NT2/D1 (cell line): Measurements from ENCODE around the gene LRFN5.

Source experiments
- SUZ12 ChIP-seq: IDR thresholded peaks from 2 replicates; pipeline ENCODE4 v1.6.1; 2011; ENCODE audit not compliant: insufficient read length, insufficient read depth; ENCODE audit errors: extremely low read depth
- YY1 ChIP-seq: IDR thresholded peaks from 2 replicates; pipeline ENCODE4 v1.6.1; 2011; ENCODE audit not compliant: insufficient read length, insufficient read depth
- ZNF274 ChIP-seq: IDR thresholded peaks from 2 replicates; pipeline ENCODE4 v1.6.1; 2011; ENCODE audit warnings: mild to moderate bottlenecking, low read depth, low read length

DNA sequence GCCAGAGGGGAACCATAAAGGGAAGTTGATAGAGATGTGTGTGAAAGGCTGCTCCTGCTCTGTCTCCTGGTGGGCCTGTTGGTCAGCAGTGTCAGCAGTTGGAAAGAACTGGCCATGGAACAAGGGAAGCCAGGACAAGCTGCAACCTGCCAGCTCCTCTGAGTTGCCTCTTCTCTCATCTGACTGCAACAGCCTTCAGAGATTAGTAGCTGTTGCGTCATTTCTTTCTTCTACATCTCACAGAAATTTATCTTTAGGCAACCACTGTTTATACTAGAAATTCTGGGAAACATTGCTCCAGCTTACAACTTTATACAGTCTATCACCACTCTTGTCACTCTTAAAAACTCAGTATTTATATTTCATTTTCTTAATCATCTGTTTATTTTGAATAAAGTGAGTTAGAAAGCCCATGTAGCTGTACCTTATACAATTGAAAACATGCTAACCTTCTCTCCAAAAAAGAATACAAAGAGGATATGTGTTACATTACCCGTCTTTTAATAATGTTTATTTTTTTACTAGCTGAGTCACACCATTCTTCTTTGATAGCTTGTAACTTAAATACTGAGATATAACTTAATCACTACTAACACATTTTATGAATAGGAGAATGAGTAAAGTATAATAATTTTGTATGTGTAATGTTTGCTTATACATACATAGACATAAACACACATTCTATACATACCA, 224.2 kb downstream of the LRFN5 start:
- no peak for TF ChIP-seq ZNF274
- no peak for TF ChIP-seq YY1
- no peak for TF ChIP-seq SUZ12
